Measurements from ENCODE around the gene ATP5F1E. TPM values are rescaled to one million over a fixed set of nuclear protein-coding genes. Genes with fewer than 3 reads are reported as not detected.
A peak's percentile ranks its signal among the peaks of the same experiment; 100 is the strongest.

The ATP5F1E gene
- total RNA-seq, 4 donors from 2014 or later, result 7.2 to 33.0 (median 25.8) TPM

GRCh38 chr20:59048681-59049030 lies 16.5 kb upstream of the ATP5F1E start:
- no peaks in the 10 kb centered on the region for H3K27me3 ChIP-seq
- intact Hi-C loops (cut with DNase I; ENCODE audit: low total_unique reads), result no loop called here
- no peak for DNase-seq
- H3K9me3 ChIP-seq, result no peaks in the 10 kb centered on the region
- H3K4me1 ChIP-seq, result peaks cover 0 to 26% (median 10%) of the 10 kb centered on the region in 4 donors
- 76 to 80% methylated on average over 2 of the region's 2 CpGs for WGBS, 2 donors (ENCODE audit: low coverage in 1 of 2)
- no peak overlapping the region for H3K4me3 ChIP-seq
- TF ChIP-seq CTCF (IDR thresholded peaks at IDR 0.05) (no peak), POLR2AphosphoS5 (IDR thresholded peaks at IDR 0.05) (no peak), POLR2A (IDR thresholded peaks at IDR 0.05) (no peak), EP300 (IDR thresholded peaks at IDR 0.05; ENCODE audit: low read depth) (no peak)
- H3K27ac ChIP-seq, result peak overlapping the region; percentile 67 to 77 (median 72)
- in situ Hi-C loops (cut with MboI; ENCODE audit: low pct_ligation_motif_present in 1 of 4, low pct_unique_long_range_greater_than_20kb in 1 of 4, low sequenced_read_pairs in 3 of 4), result loop anchor here in 1 of 4 donors (25.0 kb wide), 1 partner anchor 386 kb away; the partner anchor contains the start of gene STX16
- H3K36me3 ChIP-seq, result no peaks in the 10 kb centered on the region

GRCh38 chr20:59047938-59048680 lies 16.0 kb upstream of the ATP5F1E start:
- Histone ChIP-seq H3K36me3 (no peaks in the 10 kb centered on the region), H3K4me3 (no peak overlapping the region), H3K9me3 (no peaks in the 10 kb centered on the region), H3K27ac (peak overlapping the region; percentile 67 to 77 (median 72)), H3K4me1 (peaks cover 5 to 30% (median 14%) of the 10 kb centered on the region in 4 donors), H3K27me3 (no peaks in the 10 kb centered on the region)
- in situ Hi-C loops (cut with MboI; ENCODE audit: low pct_ligation_motif_present in 1 of 4, low pct_unique_long_range_greater_than_20kb in 1 of 4, low sequenced_read_pairs in 3 of 4), result loop anchor here in 1 of 4 donors (25.0 kb wide), 1 partner anchor 386 kb away; the partner anchor contains the start of gene STX16
- no peak for TF ChIP-seq CTCF (IDR thresholded peaks at IDR 0.05)
- TF ChIP-seq EP300 (IDR thresholded peaks at IDR 0.05; ENCODE audit: low read depth), result peak; percentile 74
- TF ChIP-seq POLR2A (IDR thresholded peaks at IDR 0.05), result peak; percentile 48
- TF ChIP-seq POLR2AphosphoS5 (IDR thresholded peaks at IDR 0.05), result peak; percentile 39 to 87 (median 81)
- DNase-seq, result peak; percentile 63
- 38 to 46% methylated on average over 4 to 5 of the region's 5 CpGs for WGBS, 2 donors (ENCODE audit: low coverage in 1 of 2)
- intact Hi-C loops (cut with DNase I; ENCODE audit: low total_unique reads), result no loop called here

- WGBS, 2 donors (ENCODE audit: low coverage in 1 of 2), result 92 to 93% methylated on average over 1 to 3 of the region's 3 CpGs
- Histone ChIP-seq H3K27me3 (no peaks in the 10 kb centered on the region), H3K27ac (peak overlapping the region in 3 of 4 donors; percentile 67 to 73 (median 70)), H3K4me3 (no peak overlapping the region), H3K36me3 (no peaks in the 10 kb centered on the region), H3K9me3 (no peaks in the 10 kb centered on the region), H3K4me1 (peaks cover 6 to 32% (median 17%) of the 10 kb centered on the region in 4 donors)
- no peak for DNase-seq
- TF ChIP-seq CTCF (IDR thresholded peaks at IDR 0.05) (no peak), EP300 (IDR thresholded peaks at IDR 0.05; ENCODE audit: low read depth) (no peak), POLR2AphosphoS5 (IDR thresholded peaks at IDR 0.05) (no peak), POLR2A (IDR thresholded peaks at IDR 0.05) (no peak)
- intact Hi-C loops (cut with DNase I; ENCODE audit: low total_unique reads), result no loop called here
- in situ Hi-C loops (cut with MboI; ENCODE audit: low pct_ligation_motif_present in 1 of 4, low pct_unique_long_range_greater_than_20kb in 1 of 4, low sequenced_read_pairs in 3 of 4), result loop anchor here in 1 of 4 donors (25.0 kb wide), 1 partner anchor 385 kb away; the partner anchor contains the start of gene STX16
Observed at GRCh38 chr20:59046862-59047261, 14.7 kb upstream of the ATP5F1E start.

- Histone ChIP-seq H3K27ac (peak overlapping the region in 1 of 4 donors; percentile 5), H3K36me3 (no peaks in the 10 kb centered on the region), H3K9me3 (no peaks in the 10 kb centered on the region), H3K4me1 (peaks cover 22 to 50% (median 31%) of the 10 kb centered on the region in 4 donors), H3K27me3 (no peaks in the 10 kb centered on the region), H3K4me3 (no peak overlapping the region)
- in situ Hi-C loops (cut with MboI; ENCODE audit: low pct_ligation_motif_present in 1 of 4, low pct_unique_long_range_greater_than_20kb in 1 of 4, low sequenced_read_pairs in 3 of 4), result loop anchor here in 1 of 4 donors (25.0 kb wide), 1 partner anchor 382 kb away; the partner anchor contains the start of gene STX16
- peak; percentile 26 for DNase-seq
- WGBS, 2 donors (ENCODE audit: low coverage in 1 of 2), result 76% methylated on average over 3 of the region's 3 CpGs; no CpG with 5 or more reads in 1 of the 2 donors
- TF ChIP-seq POLR2A (IDR thresholded peaks at IDR 0.05) (no peak), CTCF (IDR thresholded peaks at IDR 0.05) (no peak), EP300 (IDR thresholded peaks at IDR 0.05; ENCODE audit: low read depth) (no peak), POLR2AphosphoS5 (IDR thresholded peaks at IDR 0.05) (no peak)
- intact Hi-C loops (cut with DNase I; ENCODE audit: low total_unique reads), result no loop called here
Observed at GRCh38 chr20:59044796-59045195, 12.7 kb upstream of the ATP5F1E start.

Measured in transverse colon (tissue), 4 donors.